Karpas-422 (cell line): Measurements from ENCODE around the gene BBS9. TPM values are rescaled to one million over a fixed set of nuclear protein-coding genes. Genes with fewer than 3 reads are reported as not detected.
A peak's percentile ranks its signal among the peaks of the same experiment; 100 is the strongest.
"Not testable (repeated sequence)": the region's sequence is repeated elsewhere in the genome, so short reads cannot be mapped to it uniquely, and the experiment has no call there.

Source experiments
- DNase-seq: peaks from one replicate; pipeline ENCODE4 v3.0.0-alpha.2; 2015
- H2AFZ ChIP-seq: fragments of 200-600 bp; sonication (generic); 2 replicates; pipeline ENCODE4 v1.6.1; 2014; ENCODE audit warnings: antibody characterized with exemption, low read length, mixed read lengths
- H3K27ac ChIP-seq: fragments of 200-600 bp; sonication (generic); 2 replicates; pipeline ENCODE4 v1.5.1; 2014; ENCODE audit warnings: mild to moderate bottlenecking, low read length, moderate library complexity
- H3K27me3 ChIP-seq: fragments of 200-600 bp; sonication (generic); 2 replicates; pipeline ENCODE4 v1.6.1; 2014; ENCODE audit warnings: low read length, mixed read lengths
- H3K36me3 ChIP-seq: fragments of 200-600 bp; sonication (generic); 2 replicates; pipeline ENCODE4 v1.6.1; 2014; ENCODE audit warnings: low read length, mixed read lengths; ENCODE audit not compliant: insufficient read depth
- H3K4me1 ChIP-seq: fragments of 200-600 bp; sonication (generic); 2 replicates; pipeline ENCODE4 v1.6.1; 2014; ENCODE audit warnings: mild to moderate bottlenecking, low read length, mixed read lengths
- H3K4me2 ChIP-seq: fragments of 200-600 bp; sonication (generic); 2 replicates; pipeline ENCODE4 v1.6.1; 2014; ENCODE audit warnings: low read length, low read depth, mild to moderate bottlenecking; ENCODE audit not compliant: poor library complexity, severe bottlenecking
- H3K4me3 ChIP-seq: fragments of 200-600 bp; sonication (generic); 2 replicates; pipeline ENCODE4 v1.5.1; 2014; ENCODE audit warnings: mild to moderate bottlenecking, antibody characterized with exemption, low read length, mixed read lengths
- H3K79me2 ChIP-seq: fragments of 200-600 bp; sonication (generic); 2 replicates; pipeline ENCODE4 v1.6.1; 2014; ENCODE audit warnings: mild to moderate bottlenecking, low read length, mixed read lengths
- H3K9ac ChIP-seq: fragments of 200-600 bp; sonication (generic); 2 replicates; pipeline ENCODE4 v1.6.0; 2014; ENCODE audit warnings: low read length
- H3K9me2 ChIP-seq: fragments of 200-600 bp; sonication (generic), shearing (Covaris generic); replicated peaks from 2 replicates; pipeline ENCODE4 v1.6.0; 2014; ENCODE audit warnings: mild to moderate bottlenecking, low read length, moderate library complexity; ENCODE audit not compliant: insufficient read depth
- H3K9me3 ChIP-seq: fragments of 300-700, 200-600 bp; sonication (generic); 2 replicates; pipeline ENCODE4 v1.6.1; 2014; ENCODE audit warnings: low read length, mixed read lengths
- H4K20me1 ChIP-seq: fragments of 200-600 bp; sonication (generic); 2 replicates; pipeline ENCODE4 v1.6.1; 2014; ENCODE audit warnings: mild to moderate bottlenecking, antibody characterized with exemption, low read length, low read depth; ENCODE audit not compliant: insufficient read depth
- total RNA-seq: library from RNA; depleted of rRNA; stranded (reverse); fragments of >200 nt; shearing (Covaris generic); gene quantifications from 2 replicates; pipeline ENCODE4 v1.2.3, GENCODE V29; 2014; ENCODE audit warnings: low replicate concordance

The BBS9 gene
- total RNA-seq, 1 experiment from 2014 or later, result 13.0 TPM

DNA sequence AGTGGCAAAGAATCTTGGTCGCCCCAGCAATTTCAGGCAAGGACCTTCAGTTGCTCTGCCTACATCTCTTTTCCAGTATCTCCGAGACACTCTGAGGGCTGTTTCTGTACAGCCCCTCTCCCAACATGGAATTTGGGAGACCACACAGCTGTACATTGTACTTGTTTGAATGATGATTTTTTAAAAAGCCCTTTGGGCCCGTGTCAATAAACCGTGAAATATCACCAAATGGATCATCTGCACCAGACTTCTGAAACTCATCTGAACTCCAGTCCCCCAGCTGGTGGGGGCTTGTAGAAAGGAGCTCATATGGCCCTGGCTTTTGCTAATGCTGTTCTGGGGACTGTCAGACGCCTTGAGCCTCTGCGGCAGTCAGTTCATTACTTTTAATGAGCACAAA is 374.9 kb downstream of the BBS9 start:
- Histone ChIP-seq H3K4me2 (no peak overlapping the region), H2AFZ (no peak overlapping the region), H3K9me3 (no peaks in the 10 kb centered on the region), H3K79me2 (no peaks in the 10 kb centered on the region), H3K36me3 (no peaks in the 10 kb centered on the region), H4K20me1 (no peaks in the 10 kb centered on the region), H3K27me3 (no peaks in the 10 kb centered on the region), H3K27ac (no peak overlapping the region), H3K9ac (no peak overlapping the region), H3K9me2 (no peaks in the 10 kb centered on the region), H3K4me3 (no peak overlapping the region), H3K4me1 (no peaks in the 10 kb centered on the region)
- DNase-seq, result no peak

DNA sequence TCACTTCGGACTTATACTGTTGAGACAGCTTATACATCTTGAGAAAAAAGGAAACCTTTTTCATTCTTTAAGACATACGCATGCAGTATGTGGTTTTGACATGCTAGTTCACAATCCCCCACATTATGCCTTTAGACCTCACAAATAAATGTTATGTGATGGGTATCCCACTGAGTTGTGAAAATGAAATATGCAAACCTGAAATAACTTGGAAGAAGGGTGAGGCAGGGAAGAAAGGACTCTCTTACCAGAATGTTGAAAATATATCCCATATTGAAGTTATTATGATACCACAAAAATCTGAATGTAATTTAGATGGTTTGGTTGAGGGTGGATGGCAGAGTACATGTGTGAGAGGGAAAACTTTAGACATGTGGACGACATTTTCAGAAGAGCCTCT is 379.8 kb downstream of the BBS9 start:
- no peaks in the 10 kb centered on the region for H3K9me3 ChIP-seq
- no peak overlapping the region for H3K27ac ChIP-seq
- no peaks in the 10 kb centered on the region for H3K36me3 ChIP-seq
- no peak overlapping the region for H3K9ac ChIP-seq
- no peaks in the 10 kb centered on the region for H3K9me2 ChIP-seq
- no peaks in the 10 kb centered on the region for H4K20me1 ChIP-seq
- no peak for DNase-seq
- H3K4me1 ChIP-seq, result no peaks in the 10 kb centered on the region
- no peaks in the 10 kb centered on the region for H3K79me2 ChIP-seq
- no peak overlapping the region for H3K4me2 ChIP-seq
- no peak overlapping the region for H3K4me3 ChIP-seq
- no peaks in the 10 kb centered on the region for H3K27me3 ChIP-seq
- H2AFZ ChIP-seq, result no peak overlapping the region

DNA sequence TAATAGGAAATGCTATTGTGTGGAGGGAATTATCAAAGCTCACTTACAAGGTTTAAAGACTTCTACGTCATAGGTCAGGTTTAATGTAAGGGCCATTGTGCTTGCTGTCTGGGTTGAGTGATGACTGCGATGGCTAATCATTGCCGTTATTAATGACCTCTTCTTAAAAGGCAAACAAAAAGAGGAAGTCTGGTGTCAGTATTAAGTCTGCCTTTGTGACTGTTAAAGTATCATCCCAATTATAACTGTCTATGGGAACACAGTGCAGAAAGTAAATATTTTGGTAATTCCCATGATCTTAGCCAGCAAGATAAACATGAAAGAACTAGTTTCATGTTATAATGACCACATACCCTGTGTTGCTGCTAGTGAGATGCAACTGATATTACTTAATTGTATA is 382.4 kb downstream of the BBS9 start:
- Histone ChIP-seq H3K9me3 (no peaks in the 10 kb centered on the region), H3K27ac (no peak overlapping the region), H3K27me3 (no peaks in the 10 kb centered on the region), H3K4me1 (no peaks in the 10 kb centered on the region), H3K4me2 (no peak overlapping the region), H3K79me2 (no peaks in the 10 kb centered on the region), H3K9me2 (no peaks in the 10 kb centered on the region), H3K9ac (no peak overlapping the region), H4K20me1 (no peaks in the 10 kb centered on the region), H2AFZ (no peak overlapping the region), H3K4me3 (no peak overlapping the region), H3K36me3 (no peaks in the 10 kb centered on the region)
- DNase-seq, result no peak

DNA sequence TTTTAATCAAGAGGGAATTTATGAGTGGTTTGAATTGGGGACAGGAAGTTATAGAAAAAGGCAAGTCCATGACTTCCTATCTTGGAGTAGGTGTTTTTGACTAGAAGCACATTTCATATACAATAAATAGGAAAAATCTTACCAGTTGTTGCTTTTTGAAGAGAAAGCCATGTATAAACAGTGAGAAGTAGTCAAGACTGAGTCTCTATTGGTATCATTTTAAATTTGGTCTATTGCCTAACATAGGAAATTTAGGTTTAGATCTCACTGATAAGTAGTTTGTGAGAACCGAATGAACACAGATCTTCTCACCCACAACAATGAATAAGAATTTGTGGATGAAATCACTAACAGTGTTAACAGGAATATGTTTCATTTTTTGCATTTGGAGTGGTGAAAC is 387.2 kb downstream of the BBS9 start:
- no peaks in the 10 kb centered on the region for H3K9me3 ChIP-seq
- no peaks in the 10 kb centered on the region for H3K36me3 ChIP-seq
- no peak overlapping the region for H3K9ac ChIP-seq
- H3K4me1 ChIP-seq, result no peaks in the 10 kb centered on the region
- H2AFZ ChIP-seq, result no peak overlapping the region
- H3K9me2 ChIP-seq, result no peaks in the 10 kb centered on the region
- H3K4me2 ChIP-seq, result no peak overlapping the region
- no peak overlapping the region for H3K27ac ChIP-seq
- no peaks in the 10 kb centered on the region for H4K20me1 ChIP-seq
- H3K27me3 ChIP-seq, result no peaks in the 10 kb centered on the region
- no peak for DNase-seq
- H3K4me3 ChIP-seq, result no peak overlapping the region
- no peaks in the 10 kb centered on the region for H3K79me2 ChIP-seq

DNA sequence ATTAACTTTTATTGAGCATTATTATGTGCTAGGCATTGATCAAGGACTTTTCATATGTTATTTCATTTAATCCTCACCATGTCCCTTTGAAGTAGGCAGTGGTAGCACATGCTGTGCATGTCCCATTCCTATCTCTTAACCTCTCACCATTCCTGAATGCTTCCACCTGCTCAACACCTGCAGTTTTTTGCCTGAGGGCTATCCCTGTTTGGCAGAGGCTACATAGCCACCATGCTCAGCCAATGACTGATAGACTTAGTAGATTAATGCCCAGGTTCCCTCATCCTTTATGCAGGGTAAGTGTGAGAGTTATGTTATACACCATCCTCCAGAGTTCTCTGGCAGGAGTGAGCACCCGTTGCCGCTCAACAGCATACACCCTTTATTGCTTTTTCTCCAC is 387.8 kb downstream of the BBS9 start:
- H3K9me2 ChIP-seq, result no peaks in the 10 kb centered on the region
- no peaks in the 10 kb centered on the region for H3K27me3 ChIP-seq
- H3K36me3 ChIP-seq, result no peaks in the 10 kb centered on the region
- H3K4me3 ChIP-seq, result no peak overlapping the region
- no peak overlapping the region for H2AFZ ChIP-seq
- no peak overlapping the region for H3K27ac ChIP-seq
- no peaks in the 10 kb centered on the region for H4K20me1 ChIP-seq
- H3K79me2 ChIP-seq, result no peaks in the 10 kb centered on the region
- H3K9ac ChIP-seq, result no peak overlapping the region
- H3K4me1 ChIP-seq, result no peaks in the 10 kb centered on the region
- no peak overlapping the region for H3K4me2 ChIP-seq
- no peak for DNase-seq
- H3K9me3 ChIP-seq, result no peaks in the 10 kb centered on the region

DNA sequence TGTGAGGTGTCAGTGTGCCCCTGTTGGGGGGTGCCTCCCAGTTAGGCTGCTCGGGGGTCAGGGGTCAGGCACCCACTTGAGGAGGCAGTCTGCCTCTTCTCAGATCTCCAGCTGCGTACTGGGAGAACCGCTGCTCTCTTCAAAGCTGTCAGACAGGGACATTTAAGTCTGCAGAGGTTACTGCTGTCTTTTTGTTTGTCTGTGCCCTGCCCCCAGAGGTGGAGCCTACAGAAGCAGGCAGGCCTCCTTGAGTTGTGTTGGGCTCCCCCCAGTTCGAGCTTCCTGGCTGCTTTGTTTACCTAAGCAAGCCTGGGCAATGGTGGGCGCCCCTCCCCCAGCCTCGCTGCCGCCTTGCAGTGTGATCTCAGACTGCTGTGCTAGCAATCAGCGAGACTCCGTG is 397.6 kb downstream of the BBS9 start:
- H3K4me1 ChIP-seq, H4K20me1 ChIP-seq, H3K4me3 ChIP-seq, H3K36me3 ChIP-seq, H3K27ac ChIP-seq, DNase-seq, H3K4me2 ChIP-seq, H3K9me2 ChIP-seq, H3K27me3 ChIP-seq, H3K9ac ChIP-seq, H3K9me3 ChIP-seq, H2AFZ ChIP-seq, H3K79me2 ChIP-seq: not testable (repeated sequence)

DNA sequence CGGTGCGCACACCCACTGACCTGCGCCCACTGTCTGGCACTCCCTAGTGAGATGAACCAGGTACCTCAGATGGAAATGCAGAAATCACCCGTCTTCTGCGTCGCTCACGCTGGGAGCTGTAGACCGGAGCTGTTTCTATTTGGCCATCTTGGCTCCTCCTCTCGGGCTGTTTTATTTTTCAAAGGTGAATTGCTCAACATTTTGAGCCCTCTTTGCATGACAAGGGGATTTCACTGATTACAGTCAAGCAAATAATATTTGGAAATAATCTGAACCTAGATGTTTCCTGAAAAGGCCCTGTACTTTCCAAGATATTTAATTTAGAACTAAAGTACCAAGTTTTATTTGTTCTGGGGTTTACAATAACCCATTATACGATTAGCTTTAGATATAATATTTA is 398.2 kb downstream of the BBS9 start:
- not testable (repeated sequence) for H3K9me2 ChIP-seq, H3K27me3 ChIP-seq, H3K36me3 ChIP-seq, H4K20me1 ChIP-seq, H3K4me1 ChIP-seq, DNase-seq, H3K4me2 ChIP-seq, H3K9ac ChIP-seq, H3K27ac ChIP-seq, H3K79me2 ChIP-seq, H3K9me3 ChIP-seq, H2AFZ ChIP-seq, H3K4me3 ChIP-seq

DNA sequence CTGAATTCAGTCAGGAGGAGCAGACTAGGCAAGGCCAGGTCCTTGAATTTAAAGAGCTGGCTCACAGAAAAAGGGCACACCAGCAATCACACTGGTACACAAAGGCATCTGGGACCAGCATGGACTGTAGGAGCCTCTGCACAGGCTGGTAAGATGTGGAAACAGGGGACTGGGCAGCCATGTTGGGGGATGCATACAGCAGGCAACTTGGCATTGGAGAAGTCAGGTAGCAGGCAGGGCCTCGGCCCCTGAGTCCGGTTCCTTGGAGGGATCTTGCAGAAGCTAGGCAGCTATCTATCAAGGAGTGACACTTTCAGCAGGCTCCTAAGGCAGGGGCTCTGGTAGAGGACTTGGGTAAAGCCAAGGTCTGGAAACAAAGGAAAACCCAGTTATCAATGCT is 399.7 kb downstream of the BBS9 start:
- H2AFZ ChIP-seq, result no peak overlapping the region

DNA sequence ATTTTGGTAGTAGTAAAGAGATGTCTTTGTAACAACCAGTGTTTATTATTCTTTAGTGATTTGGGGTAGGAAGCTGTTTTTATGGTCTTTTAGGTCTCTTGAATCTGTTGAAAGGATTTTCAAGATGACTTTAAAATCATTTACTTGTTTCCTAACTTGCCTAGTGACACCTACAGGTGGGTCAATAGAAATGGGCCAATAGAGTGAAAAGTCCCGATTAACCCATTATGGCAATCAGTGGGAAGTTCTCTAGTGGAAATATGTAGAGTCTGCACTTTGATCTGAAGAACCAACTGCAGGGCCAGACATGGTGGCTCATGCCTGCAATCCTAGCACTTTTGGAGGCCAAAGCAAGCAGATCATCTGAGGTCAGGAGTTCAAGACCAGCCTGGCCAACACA is 401.3 kb downstream of the BBS9 start:
- no peaks in the 10 kb centered on the region for H4K20me1 ChIP-seq
- H3K4me2 ChIP-seq, result no peak overlapping the region
- no peaks in the 10 kb centered on the region for H3K27me3 ChIP-seq
- H3K9me3 ChIP-seq, result no peaks in the 10 kb centered on the region
- no peaks in the 10 kb centered on the region for H3K79me2 ChIP-seq
- DNase-seq, result peak; percentile 44
- no peak overlapping the region for H3K4me3 ChIP-seq
- no peak overlapping the region for H3K9ac ChIP-seq
- no peak overlapping the region for H3K27ac ChIP-seq
- H3K36me3 ChIP-seq, result no peaks in the 10 kb centered on the region
- no peaks in the 10 kb centered on the region for H3K9me2 ChIP-seq
- no peaks in the 10 kb centered on the region for H3K4me1 ChIP-seq
- H2AFZ ChIP-seq, result no peak overlapping the region

More for the DNA sequence above, 399.7 kb downstream of the BBS9 start:
- no peak overlapping the region for H3K9ac ChIP-seq
- no peak overlapping the region for H3K27ac ChIP-seq
- H3K9me2 ChIP-seq, result no peaks in the 10 kb centered on the region
- H3K4me2 ChIP-seq, result no peak overlapping the region
- no peak overlapping the region for H3K4me3 ChIP-seq
- H3K27me3 ChIP-seq, result no peaks in the 10 kb centered on the region
- H3K36me3 ChIP-seq, result no peaks in the 10 kb centered on the region
- H3K9me3 ChIP-seq, result no peaks in the 10 kb centered on the region
- H4K20me1 ChIP-seq, result no peaks in the 10 kb centered on the region
- no peak for DNase-seq
- H3K4me1 ChIP-seq, result no peaks in the 10 kb centered on the region
- no peaks in the 10 kb centered on the region for H3K79me2 ChIP-seq
